Esophagus squamous epithelium (tissue), 5 donors: ENCODE measurements around the gene RMI2. TPM values are rescaled to one million over a fixed set of nuclear protein-coding genes. Genes with fewer than 3 reads are reported as not detected.

Source experiments
- DNase-seq: peaks from one replicate; lab custom pipeline; 2025; lab: John Stamatoyannopoulos, UW
- H3K27ac ChIP-seq, 4 donors: fragments of 200-600 bp; sonication (generic); one replicate each; pipeline ENCODE4 v1.5.1; 2016 to 2019; ENCODE audit warnings: mild to moderate bottlenecking in 1 of 4
- H3K27me3 ChIP-seq, 4 donors: fragments of 200-600 bp; sonication (generic); 1 replicate in 3 of 4; 2 replicates in 1 of 4; pipeline versions ENCODE4 v1.5.1 to v1.6.0; 2017 to 2021; ENCODE audit warnings: antibody characterized with exemption in 1 of 4
- H3K36me3 ChIP-seq, 3 donors: fragments of 200-600 bp; sonication (generic); one replicate each; pipeline ENCODE4 v1.5.1; 2016 to 2019
- H3K4me1 ChIP-seq, 3 donors: fragments of 200-600 bp; sonication (generic); one replicate each; pipeline ENCODE4 v1.5.1; 2017 to 2019
- H3K4me3 ChIP-seq, 4 donors: fragments of 200-600 bp; sonication (generic); 1 replicate in 3 of 4; 2 replicates in 1 of 4; pipeline ENCODE4 v1.5.1; 2016 to 2019; ENCODE audit warnings: mild to moderate bottlenecking in 2 of 4, moderate library complexity in 1 of 4
- H3K9me3 ChIP-seq, 3 donors: fragments of 200-600 bp; sonication (generic); one replicate each; pipeline ENCODE4 v1.5.1; 2016 to 2019
- CTCF ChIP-seq, 6 experiments: fragments of 450-650 bp in 4 of 6; fragments of 200-600 bp in 2 of 6; sonication (generic) in 2 of 6; IDR thresholded peaks; one replicate each; pipeline ENCODE4 v1.5.1; 2016 to 2019; ENCODE audit warnings: antibody characterized with exemption in 6 of 6, mild to moderate bottlenecking in 4 of 6, moderate library complexity in 4 of 6
- POLR2A ChIP-seq, 4 donors: fragments of 450-650 bp; IDR thresholded peaks; one replicate each; pipeline ENCODE4 v1.6.1; 2017; ENCODE audit warnings: antibody characterized with exemption in 4 of 4, mild to moderate bottlenecking in 4 of 4, moderate library complexity in 3 of 4
- WGBS, 2 donors: methylation state at CpG; one replicate each; pipeline ENCODE4 v1.1.5; 2018; 5-methylcytosine and 5-hydroxymethylcytosine counted together
- intact Hi-C: fragments of 100-400 bp; cut with DNase I; formaldehyde crosslinking; loops from one replicate; pipeline ENCODE4 v1.15.0; 2022
- total RNA-seq, 4 donors: library from RNA; depleted of rRNA; stranded (reverse); fragments of >200 nt; gene quantifications; one replicate each; pipeline ENCODE4 v1.1.0, GENCODE V29; 2016
- donor health status: DM: yes; HTN: yes; CAD: no.

RMI2 gene
- total RNA-seq, 4 donors from 2014 or later: 4.6 to 12.0 (median 8.1) TPM

- Histone ChIP-seq H3K4me1 (peaks cover 5 to 46% (median 13%) of the 10 kb centered on the region in 3 donors), H3K36me3 (no peaks in the 10 kb centered on the region), H3K27ac (peak overlapping the region in 2 of 4 donors; percentile 3 to 10), H3K9me3 (no peaks in the 10 kb centered on the region), H3K4me3 (no peak overlapping the region), H3K27me3 (no peaks in the 10 kb centered on the region)
- 23 to 35% methylated on average over 4 to 5 of the region's 5 CpGs for whole genome bisulfite sequencing, 2 donors
- no peak for DNase-seq
- no peak for TF ChIP-seq POLR2A (IDR thresholded peaks at IDR 0.05)
- TF ChIP-seq CTCF (IDR thresholded peaks at IDR 0.05): no peak
- intact Hi-C loops: no loop called here
Observed at GRCh38 chr16:11342021-11342855, 3.0 kb upstream of the RMI2 start.

GRCh38 chr16:11346700-11347319 lies 1.6 kb downstream of the RMI2 start:
- Histone ChIP-seq H3K4me3 (no peak overlapping the region), H3K27ac (no peak overlapping the region), H3K9me3 (no peaks in the 10 kb centered on the region), H3K27me3 (no peaks in the 10 kb centered on the region), H3K4me1 (peaks cover 27 to 78% (median 34%) of the 10 kb centered on the region in 3 donors), H3K36me3 (no peaks in the 10 kb centered on the region)
- TF ChIP-seq CTCF (IDR thresholded peaks at IDR 0.05): no peak
- no peak for TF ChIP-seq POLR2A (IDR thresholded peaks at IDR 0.05)
- WGBS, 2 donors: 69 to 84% methylated on average over 5 to 7 of the region's 9 CpGs
- intact Hi-C loops: no loop called here
- no peak for DNase-seq

GRCh38 chr16:11347831-11348230 lies 2.6 kb downstream of the RMI2 start:
- no peak overlapping the region for H3K4me3 ChIP-seq
- H3K36me3 ChIP-seq: no peaks in the 10 kb centered on the region
- H3K9me3 ChIP-seq: no peaks in the 10 kb centered on the region
- 75 to 86% methylated on average over 6 to 7 of the region's 7 CpGs for WGBS, 2 donors
- peaks cover 27 to 68% (median 34%) of the 10 kb centered on the region in 3 donors for H3K4me1 ChIP-seq
- TF ChIP-seq POLR2A (IDR thresholded peaks at IDR 0.05) (no peak), CTCF (IDR thresholded peaks at IDR 0.05) (no peak)
- H3K27me3 ChIP-seq: no peaks in the 10 kb centered on the region
- peak overlapping the region; percentile 21 to 40 (median 34) for H3K27ac ChIP-seq
- intact Hi-C loops: no loop called here
- no peak for DNase-seq

GRCh38 chr16:11348737-11349598 lies 3.7 kb downstream of the RMI2 start:
- 78 to 85% methylated on average over 5 to 12 of the region's 16 CpGs for WGBS, 2 donors
- no peaks in the 10 kb centered on the region for H3K27me3 ChIP-seq
- H3K36me3 ChIP-seq: no peaks in the 10 kb centered on the region
- no peak for TF ChIP-seq POLR2A (IDR thresholded peaks at IDR 0.05)
- no peak for TF ChIP-seq CTCF (IDR thresholded peaks at IDR 0.05)
- peak overlapping the region; percentile 64 to 88 (median 84) for H3K27ac ChIP-seq
- DNase-seq: no peak
- no peak overlapping the region for H3K4me3 ChIP-seq
- H3K4me1 ChIP-seq: peaks cover 27 to 64% (median 34%) of the 10 kb centered on the region in 3 donors
- intact Hi-C loops: no loop called here
- no peaks in the 10 kb centered on the region for H3K9me3 ChIP-seq
